Panc1 (cell line): ENCODE results near the gene CHRNA7.
"Not testable (repeated sequence)": the region's sequence is repeated elsewhere in the genome, so short reads cannot be mapped to it uniquely, and the experiment has no call there.

Experiments
- CTCF ChIP-seq: fragments of 450-650 bp; IDR thresholded peaks from 2 replicates; pipeline ENCODE4 v1.5.1; 2017; ENCODE audit warnings: mild to moderate bottlenecking
- POLR2AphosphoS5 ChIP-seq: IDR thresholded peaks from 2 replicates; pipeline ENCODE4 v1.6.1; 2012; ENCODE audit warnings: mild to moderate bottlenecking, low read depth, low read length, moderate library complexity

- not testable (repeated sequence) for TF ChIP-seq CTCF, POLR2AphosphoS5
Measured at GRCh38 chr15:32180579-32180978, 150.3 kb downstream of the CHRNA7 start.
